Thyroid gland (tissue), 4 donors: Measurements from ENCODE around the gene ARHGDIB. TPM values are rescaled to one million over a fixed set of nuclear protein-coding genes. Genes with fewer than 3 reads are reported as not detected.

Experiments
- DNase-seq, 2 donors: peaks; one replicate each; pipeline ENCODE4 v3.0.0-alpha.2; 2019
- H3K27ac ChIP-seq, 3 donors: fragments of 200-600 bp; sonication (generic); 1 replicate in 2 of 3; 2 replicates in 1 of 3; pipeline ENCODE4 v1.5.1; 2016 to 2019; ENCODE audit warnings: mild to moderate bottlenecking in 1 of 3, moderate library complexity in 1 of 3
- H3K27me3 ChIP-seq: fragments of 200-600 bp; sonication (generic); one replicate; pipeline ENCODE4 v1.5.1; 2019
- H3K36me3 ChIP-seq, 2 donors: fragments of 200-600 bp; sonication (generic); one replicate each; pipeline ENCODE4 v1.5.1; 2016 to 2019
- H3K4me1 ChIP-seq, 2 donors: fragments of 200-600 bp; sonication (generic); one replicate each; pipeline ENCODE4 v1.5.1; 2017 to 2019
- H3K4me3 ChIP-seq, 3 donors: fragments of 200-600 bp; sonication (generic); replicated peaks in 1 of 3; 1 replicate in 2 of 3; 2 replicates in 1 of 3; pipeline ENCODE4 v1.5.1; 2016; ENCODE audit warnings: mild to moderate bottlenecking in 1 of 3
- H3K9me3 ChIP-seq: fragments of 200-600 bp; sonication (generic); one replicate; pipeline ENCODE4 v1.5.1; 2017
- POLR2A ChIP-seq, 2 donors: fragments of 450-650 bp; IDR thresholded peaks; one replicate each; pipeline ENCODE4 v1.6.1; 2017; ENCODE audit warnings: antibody characterized with exemption in 2 of 2, mild to moderate bottlenecking in 2 of 2, moderate library complexity in 1 of 2
- WGBS, 2 donors: methylation state at CpG; one replicate each; pipeline ENCODE4 v1.1.5; 2017; 5-methylcytosine and 5-hydroxymethylcytosine counted together
- intact Hi-C: fragments of 100-400 bp; cut with DNase I; formaldehyde crosslinking; loops from one replicate; pipeline ENCODE4 v1.15.1; 2023
- total RNA-seq, 4 donors: library from RNA; depleted of rRNA; stranded (reverse); fragments of >200 nt; gene quantifications; one replicate each; pipeline ENCODE4 v1.2.3, GENCODE V29; 2016
- TF ChIP-seq, protein P1 (sequence below), 6 experiments: fragments of 200-600 bp in 3 of 6; fragments of 450-650 bp in 3 of 6; sonication (generic) in 3 of 6; IDR thresholded peaks; one replicate each; pipeline ENCODE4 v1.5.1; 2016 to 2019; ENCODE audit warnings: antibody characterized with exemption in 6 of 6, mild to moderate bottlenecking in 2 of 6, inconsistent platforms in 1 of 6, moderate library complexity in 1 of 6

Gene ARHGDIB
- total RNA-seq, 4 donors from 2014 or later: 54.4 to 107 (median 65.9) TPM

DNA sequence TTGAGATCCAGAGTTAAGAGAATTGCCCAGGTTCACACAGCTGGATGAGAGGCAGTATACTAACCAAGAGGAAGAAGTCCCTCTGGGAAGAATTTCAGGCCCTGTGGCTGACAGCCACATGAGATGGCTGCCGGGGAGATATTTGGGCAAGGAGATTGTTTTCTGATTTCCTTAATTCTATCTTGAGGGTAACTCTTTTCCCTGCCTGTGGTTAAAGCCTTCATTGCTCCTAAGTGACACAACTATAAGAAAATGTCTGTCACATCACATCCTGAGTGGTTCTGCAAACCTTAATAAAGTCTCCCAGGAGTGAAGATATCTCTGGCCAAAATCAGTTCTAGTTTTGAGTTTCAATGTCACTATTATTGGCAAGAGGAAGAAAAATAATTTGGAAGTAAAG is 9.6 kb downstream of the ARHGDIB start:
- intact Hi-C loops: no loop called here

GRCh38 chr12:14950982-14951746 is 10.2 kb downstream of the ARHGDIB start:
- Histone ChIP-seq H3K4me3 (no peak overlapping the region), H3K27me3 (no peaks in the 10 kb centered on the region), H3K9me3 (no peaks in the 10 kb centered on the region), H3K27ac (peak overlapping the region; percentile 85 to 91 (median 86)), H3K36me3 (peaks cover 0 to 7% of the 10 kb centered on the region in 2 donors), H3K4me1 (peaks cover 37 to 85% of the 10 kb centered on the region in 2 donors)
- 89 to 93% methylated on average over 6 of the region's 6 CpGs for WGBS, 2 donors
- no peak for DNase-seq
- TF ChIP-seq POLR2A (IDR thresholded peaks at IDR 0.05): no peak
- TF ChIP-seq, protein P1, sequence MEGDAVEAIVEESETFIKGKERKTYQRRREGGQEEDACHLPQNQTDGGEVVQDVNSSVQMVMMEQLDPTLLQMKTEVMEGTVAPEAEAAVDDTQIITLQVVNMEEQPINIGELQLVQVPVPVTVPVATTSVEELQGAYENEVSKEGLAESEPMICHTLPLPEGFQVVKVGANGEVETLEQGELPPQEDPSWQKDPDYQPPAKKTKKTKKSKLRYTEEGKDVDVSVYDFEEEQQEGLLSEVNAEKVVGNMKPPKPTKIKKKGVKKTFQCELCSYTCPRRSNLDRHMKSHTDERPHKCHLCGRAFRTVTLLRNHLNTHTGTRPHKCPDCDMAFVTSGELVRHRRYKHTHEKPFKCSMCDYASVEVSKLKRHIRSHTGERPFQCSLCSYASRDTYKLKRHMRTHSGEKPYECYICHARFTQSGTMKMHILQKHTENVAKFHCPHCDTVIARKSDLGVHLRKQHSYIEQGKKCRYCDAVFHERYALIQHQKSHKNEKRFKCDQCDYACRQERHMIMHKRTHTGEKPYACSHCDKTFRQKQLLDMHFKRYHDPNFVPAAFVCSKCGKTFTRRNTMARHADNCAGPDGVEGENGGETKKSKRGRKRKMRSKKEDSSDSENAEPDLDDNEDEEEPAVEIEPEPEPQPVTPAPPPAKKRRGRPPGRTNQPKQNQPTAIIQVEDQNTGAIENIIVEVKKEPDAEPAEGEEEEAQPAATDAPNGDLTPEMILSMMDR (IDR thresholded peaks at IDR 0.05): no peak
- intact Hi-C loops: no loop called here

More for the DNA sequence above, 9.6 kb downstream of the ARHGDIB start:
- peaks cover 37 to 78% of the 10 kb centered on the region in 2 donors for H3K4me1 ChIP-seq
- peak overlapping the region; percentile 85 to 91 (median 86) for H3K27ac ChIP-seq
- peaks cover 0 to 5% of the 10 kb centered on the region in 2 donors for H3K36me3 ChIP-seq
- H3K9me3 ChIP-seq: no peaks in the 10 kb centered on the region
- H3K27me3 ChIP-seq: no peaks in the 10 kb centered on the region
- TF ChIP-seq, protein P1 (IDR thresholded peaks at IDR 0.05): no peak
- no peak for TF ChIP-seq POLR2A (IDR thresholded peaks at IDR 0.05)
- H3K4me3 ChIP-seq: no peak overlapping the region
- DNase-seq: no peak
- WGBS, 2 donors: 70 to 80% methylated on average over 1 of the region's 1 CpG

- Histone ChIP-seq H3K27ac (peak overlapping the region in 1 of 3 donors; percentile 91), H3K27me3 (no peaks in the 10 kb centered on the region), H3K9me3 (no peaks in the 10 kb centered on the region), H3K4me1 (peaks cover 37 to 89% of the 10 kb centered on the region in 2 donors), H3K4me3 (no peak overlapping the region), H3K36me3 (peaks cover 0 to 7% of the 10 kb centered on the region in 2 donors)
- intact Hi-C loops: no loop called here
- TF ChIP-seq, protein P1 (IDR thresholded peaks at IDR 0.05): no peak
- no peak for TF ChIP-seq POLR2A (IDR thresholded peaks at IDR 0.05)
- DNase-seq: no peak
- WGBS, 2 donors: 87% methylated on average over 4 of the region's 4 CpGs
Observed at GRCh38 chr12:14950421-14950820, 11.0 kb downstream of the ARHGDIB start.

GRCh38 chr12:14949631-14950030 is 11.8 kb downstream of the ARHGDIB start:
- peaks cover 0 to 12% of the 10 kb centered on the region in 2 donors for H3K36me3 ChIP-seq
- peaks cover 37 to 88% of the 10 kb centered on the region in 2 donors for H3K4me1 ChIP-seq
- TF ChIP-seq POLR2A (IDR thresholded peaks at IDR 0.05): no peak
- TF ChIP-seq, protein P1 (IDR thresholded peaks at IDR 0.05): no peak
- no peaks in the 10 kb centered on the region for H3K27me3 ChIP-seq
- intact Hi-C loops: no loop called here
- no peak overlapping the region for H3K4me3 ChIP-seq
- peak overlapping the region in 2 of 3 donors; percentile 88 to 91 for H3K27ac ChIP-seq
- H3K9me3 ChIP-seq: no peaks in the 10 kb centered on the region
- WGBS, 2 donors: 89 to 90% methylated on average over 5 of the region's 5 CpGs
- no peak for DNase-seq

DNA sequence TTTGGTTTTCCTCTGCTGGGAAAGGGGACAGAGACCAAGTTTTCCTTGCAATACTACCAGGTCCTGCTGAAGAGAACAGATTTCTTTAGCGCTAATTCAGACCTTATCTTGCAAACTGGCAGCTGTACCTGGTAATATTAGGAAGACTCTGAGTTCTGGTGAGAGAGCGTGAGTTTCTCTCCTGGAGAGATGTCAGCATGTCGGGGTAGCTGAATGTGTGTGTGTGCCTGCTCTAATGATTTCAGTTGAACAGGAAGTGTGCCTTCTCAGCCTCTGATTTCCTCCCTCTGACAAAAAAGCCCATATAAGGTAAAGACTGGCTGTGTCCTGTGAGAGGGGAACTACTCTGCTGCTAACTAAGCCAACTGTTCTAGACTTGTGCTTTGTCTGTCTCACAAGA is 12.7 kb downstream of the ARHGDIB start:
- no peaks in the 10 kb centered on the region for H3K9me3 ChIP-seq
- 14 to 19% methylated on average over 3 of the region's 3 CpGs for WGBS, 2 donors
- intact Hi-C loops: no loop called here
- peak; percentile 58 to 64 for DNase-seq
- peaks cover 35 to 79% of the 10 kb centered on the region in 2 donors for H3K4me1 ChIP-seq
- TF ChIP-seq, protein P1 (IDR thresholded peaks at IDR 0.05): no peak
- TF ChIP-seq POLR2A (IDR thresholded peaks at IDR 0.05): peak in 1 of 2 donors; percentile 81
- no peaks in the 10 kb centered on the region for H3K27me3 ChIP-seq
- peaks cover 0 to 17% of the 10 kb centered on the region in 2 donors for H3K36me3 ChIP-seq
- peak overlapping the region; percentile 88 to 95 (median 91) for H3K27ac ChIP-seq
- H3K4me3 ChIP-seq: no peak overlapping the region
